Muscle of arm (tissue), 12 donors: ENCODE data around the gene ERBB4. TPM values are rescaled to one million over a fixed set of nuclear protein-coding genes. Genes with fewer than 3 reads are reported as not detected.

Experiments used
- DNase-seq: peaks from one replicate; pipeline ENCODE4 v3.0.0-alpha.2; 2013
- polyA plus RNA-seq, 12 donors: library from polyadenylated mRNA; unstranded; fragments of 120-200 nt; gene quantifications; one replicate each; pipeline ENCODE4 v1.2.1, GENCODE V29; 2013; ENCODE audit not compliant: insufficient read length in 12 of 12

The ERBB4 gene
- polyA plus RNA-seq, 12 donors, result 3.1 to 16.0 (median 10.8) TPM; not detected in 1

DNA sequence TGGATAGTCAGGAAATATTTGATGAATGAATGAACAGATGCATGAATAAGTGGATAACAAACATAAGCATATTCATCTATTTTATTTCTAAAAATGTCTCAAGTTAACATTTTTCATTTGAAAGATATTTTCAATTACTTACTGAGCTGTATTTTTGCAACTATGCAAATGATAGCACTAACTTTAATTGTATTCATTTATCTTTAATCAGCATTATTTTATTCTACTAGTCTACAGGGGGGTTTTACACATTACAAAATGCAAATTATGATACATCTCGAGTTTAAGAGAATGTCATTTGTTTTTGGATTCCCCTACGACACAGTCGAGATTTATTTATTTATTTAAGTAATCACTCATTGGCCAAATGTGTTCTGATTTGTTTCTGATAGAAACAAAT, 530.6 kb downstream of the ERBB4 start:
- DNase-seq, result no peak

DNA sequence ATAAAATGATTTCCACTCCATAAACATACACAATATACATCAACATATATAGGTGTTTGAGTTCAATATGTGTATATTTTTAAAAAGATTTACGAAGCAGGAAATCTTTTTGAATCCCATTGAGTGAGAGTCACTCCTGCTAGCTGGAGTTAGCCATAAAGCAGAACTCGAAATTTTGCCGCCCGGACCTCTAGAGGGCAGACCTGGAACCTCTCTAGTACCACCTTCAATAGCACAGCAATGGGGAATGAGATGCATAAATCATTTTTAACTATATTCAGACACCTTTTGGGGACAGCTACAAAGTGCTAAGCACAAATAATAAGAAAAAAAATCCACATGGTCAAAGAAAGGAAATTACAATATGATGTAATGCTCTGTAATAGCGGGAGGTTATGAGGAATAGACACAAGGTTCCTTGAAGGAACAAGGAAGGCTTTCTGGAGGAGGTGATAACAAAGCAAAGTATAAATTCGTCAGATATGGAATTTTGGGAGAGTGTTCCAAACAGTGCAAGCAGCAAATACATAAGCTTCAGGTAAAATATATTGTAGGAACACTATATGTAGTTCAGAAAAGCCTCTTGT, 533.4 kb downstream of the ERBB4 start:
- DNase-seq, result no peak

DNA sequence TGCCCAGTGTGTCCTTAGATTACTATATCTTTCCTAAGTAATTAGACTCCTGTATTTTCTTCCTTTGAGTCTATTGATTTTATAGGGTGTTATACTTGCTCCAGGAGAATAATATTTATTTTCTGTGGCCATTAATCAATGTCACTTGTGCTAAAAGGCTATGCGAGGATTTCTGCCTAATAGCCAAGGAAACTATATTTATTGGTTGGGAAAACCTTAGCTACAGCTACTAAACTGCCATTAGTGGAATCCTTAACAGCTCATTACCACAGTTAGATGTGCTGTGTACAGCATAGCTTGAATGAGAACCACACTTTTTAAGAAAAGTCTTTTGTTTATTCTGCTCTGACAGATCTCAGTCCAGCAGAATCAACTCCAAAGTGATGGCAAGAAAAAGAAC, 537.3 kb downstream of the ERBB4 start:
- no peak for DNase-seq

DNA sequence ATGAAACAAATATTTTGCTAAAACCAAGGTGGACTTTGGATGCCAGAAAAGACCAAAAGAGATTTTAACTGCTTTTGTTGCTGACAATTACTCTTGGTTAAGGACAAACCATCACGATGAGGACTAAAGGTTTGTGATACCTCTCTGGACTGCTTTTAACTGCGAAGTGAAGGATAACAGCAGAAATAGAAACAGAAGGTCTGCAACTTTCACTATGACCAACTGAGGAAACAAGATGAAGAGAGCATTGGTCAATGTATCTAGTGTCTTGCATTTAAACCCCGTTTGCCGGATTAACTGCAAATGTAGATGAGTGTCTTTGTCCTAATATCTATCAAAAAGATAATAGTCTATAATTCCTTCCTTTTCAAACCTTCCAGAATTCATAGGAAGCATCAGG, 541.7 kb downstream of the ERBB4 start:
- no peak for DNase-seq

DNA sequence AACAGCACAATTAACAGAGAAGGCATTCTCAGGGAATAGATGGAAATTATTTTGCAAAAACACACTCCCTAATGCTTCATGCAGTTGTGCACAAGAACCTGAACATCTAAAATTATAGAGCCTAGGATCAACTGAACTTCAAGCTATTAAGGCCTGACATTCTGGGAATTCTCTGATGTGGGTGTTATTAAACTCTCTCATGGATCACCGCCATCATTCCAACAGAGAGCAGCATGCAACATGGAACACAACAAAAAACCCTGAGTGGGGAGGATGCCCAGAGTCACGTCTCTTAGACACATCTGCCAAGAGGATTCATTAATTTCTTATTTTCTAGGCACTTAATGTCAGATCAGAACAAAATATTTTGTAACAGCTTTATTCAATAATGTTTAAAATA, 543.8 kb downstream of the ERBB4 start:
- DNase-seq, result no peak

DNA sequence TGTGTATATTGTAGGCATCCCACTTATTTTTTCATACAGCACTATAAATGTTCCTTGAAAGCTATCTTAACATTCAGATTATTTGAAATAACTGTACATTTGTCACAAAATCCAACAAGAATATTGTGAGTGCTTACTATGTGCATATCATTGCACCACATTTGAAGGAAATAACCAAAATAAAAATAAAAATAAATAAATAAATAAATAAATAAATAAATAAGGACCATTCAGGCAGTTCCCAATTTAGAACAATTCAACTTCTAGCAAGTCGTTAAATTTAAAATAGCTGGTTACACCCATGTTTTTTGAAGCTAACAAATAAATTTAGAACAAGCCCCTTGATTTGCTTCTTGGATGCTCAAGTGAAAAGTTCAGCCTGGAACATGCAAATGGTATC, 548.3 kb downstream of the ERBB4 start:
- no peak for DNase-seq

DNA sequence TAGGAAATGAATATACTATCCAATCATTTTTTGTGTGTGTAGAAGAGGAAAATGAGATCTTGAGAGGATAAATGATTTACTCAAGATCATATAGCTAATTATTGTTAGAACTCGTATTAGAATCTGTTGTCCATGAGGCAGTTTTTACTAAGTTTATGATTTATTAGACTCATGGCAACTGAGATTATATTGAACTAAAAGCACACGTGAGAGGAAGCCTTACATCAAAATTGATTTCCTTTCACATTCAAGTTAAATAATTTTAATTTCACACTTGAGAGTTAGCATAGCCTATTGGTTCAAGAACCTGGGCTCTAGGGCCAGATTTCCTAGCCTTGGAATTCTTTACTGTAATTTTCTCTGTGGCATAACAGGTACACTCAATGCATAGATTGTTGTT, 552.3 kb downstream of the ERBB4 start:
- DNase-seq, result no peak

DNA sequence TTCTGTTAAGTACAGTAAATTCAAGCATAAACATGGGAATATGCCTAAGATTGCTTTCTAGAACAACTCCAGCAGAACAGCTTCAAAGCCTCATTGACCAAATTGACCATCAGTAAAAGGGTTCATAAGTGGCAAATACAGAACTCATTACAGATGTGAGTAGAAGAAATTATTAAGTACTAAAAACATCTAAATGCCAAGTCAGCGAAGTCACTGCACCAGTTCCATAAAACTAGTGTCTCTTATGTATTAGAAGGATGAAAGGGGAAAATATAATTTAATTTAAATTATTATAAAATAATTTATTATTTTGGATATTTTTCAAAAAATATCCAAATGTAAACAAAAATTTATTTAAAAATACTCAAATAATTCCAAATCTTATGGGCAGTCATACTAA, 553.2 kb downstream of the ERBB4 start:
- no peak for DNase-seq

DNA sequence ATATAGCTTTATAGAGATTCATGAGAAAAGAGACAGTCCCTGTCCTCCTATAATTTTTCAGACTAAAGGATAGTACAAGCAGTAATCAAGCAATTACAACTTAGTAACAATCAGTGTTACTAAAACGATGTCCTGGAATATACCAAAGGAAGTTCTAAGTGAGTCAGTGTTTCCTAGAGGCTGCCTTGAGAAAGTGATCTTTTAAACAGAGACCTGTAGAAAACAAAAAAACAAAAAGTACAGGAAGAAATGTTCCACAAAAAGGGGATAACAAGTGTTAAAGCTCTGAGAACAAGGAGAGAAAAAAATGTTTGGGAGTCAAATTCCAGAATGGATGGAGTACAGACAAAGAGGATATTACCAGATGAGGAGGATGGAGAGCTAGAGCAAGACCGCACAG, 556.4 kb downstream of the ERBB4 start:
- DNase-seq, result no peak

DNA sequence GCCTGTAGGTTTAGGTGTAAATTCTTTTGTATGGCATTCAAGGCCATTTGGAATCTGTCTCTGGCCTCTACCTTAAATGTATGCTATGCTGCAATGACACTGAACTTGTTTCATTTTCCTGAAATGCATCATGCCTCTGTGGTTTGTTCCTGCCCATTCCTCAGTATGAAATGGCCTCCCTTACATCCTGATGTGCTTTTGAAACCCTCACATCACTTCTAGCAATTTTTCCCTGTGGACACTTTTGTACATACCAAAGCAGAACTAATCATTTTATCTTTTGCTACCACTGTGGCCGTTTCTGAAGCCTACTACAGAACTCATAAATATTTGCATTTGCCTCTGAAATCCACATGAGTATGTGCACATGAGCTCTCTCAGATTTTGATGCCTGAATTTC, 557.2 kb downstream of the ERBB4 start:
- DNase-seq, result no peak

DNA sequence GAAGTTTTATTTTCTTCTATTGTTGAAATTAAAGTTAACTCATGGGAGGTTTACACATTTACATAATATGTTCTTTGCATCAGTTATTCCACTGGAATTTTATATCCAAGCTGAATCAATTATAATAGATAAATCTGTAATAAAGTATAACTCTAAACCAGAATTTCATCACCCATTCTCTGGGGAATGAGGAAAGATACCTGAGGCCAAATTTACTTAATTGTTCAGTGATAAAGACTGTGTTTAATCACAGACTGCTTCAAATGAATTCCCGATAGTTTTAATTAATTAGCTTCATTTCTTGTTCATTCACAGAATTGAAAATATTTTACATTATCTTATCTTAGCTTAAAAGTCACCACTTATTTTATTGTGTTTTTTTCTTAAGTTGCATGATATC, 562.5 kb downstream of the ERBB4 start:
- no peak for DNase-seq

DNA sequence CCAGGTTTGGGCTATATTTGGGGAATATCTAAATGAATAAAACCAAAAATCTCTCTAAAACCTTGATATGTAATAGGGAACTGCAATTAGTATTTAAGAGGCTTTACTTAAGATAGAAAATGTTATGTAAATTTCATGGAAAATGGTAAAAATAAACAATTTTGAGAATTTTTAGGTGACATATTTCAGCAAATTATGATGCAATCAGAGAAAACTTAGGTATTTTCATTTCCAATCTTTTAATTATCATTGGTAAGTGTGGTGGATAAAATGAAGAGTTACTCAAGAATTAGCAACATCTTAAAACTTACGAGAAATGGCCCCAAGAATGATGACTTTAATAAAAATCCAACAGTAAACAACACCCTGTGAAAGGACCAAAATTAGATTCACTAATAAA, 571.4 kb downstream of the ERBB4 start:
- DNase-seq, result no peak

DNA sequence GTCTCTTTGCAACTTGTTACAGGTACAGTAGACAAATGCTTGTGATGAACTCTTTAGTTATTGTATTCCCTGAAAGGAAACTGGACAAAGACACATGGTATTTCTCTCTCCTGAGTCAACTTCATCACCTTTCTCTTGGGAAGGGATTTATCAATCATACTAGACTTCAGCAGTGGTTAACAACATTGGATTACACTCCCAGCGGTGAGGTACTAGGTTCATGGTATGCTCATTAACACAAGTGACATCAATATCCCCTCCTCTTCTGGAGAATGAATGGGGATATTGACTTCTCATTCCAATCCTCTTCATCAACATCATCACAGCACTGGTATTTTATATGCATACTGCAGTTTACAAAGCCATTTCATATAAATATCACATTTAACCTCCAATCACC, 574.6 kb downstream of the ERBB4 start:
- no peak for DNase-seq

DNA sequence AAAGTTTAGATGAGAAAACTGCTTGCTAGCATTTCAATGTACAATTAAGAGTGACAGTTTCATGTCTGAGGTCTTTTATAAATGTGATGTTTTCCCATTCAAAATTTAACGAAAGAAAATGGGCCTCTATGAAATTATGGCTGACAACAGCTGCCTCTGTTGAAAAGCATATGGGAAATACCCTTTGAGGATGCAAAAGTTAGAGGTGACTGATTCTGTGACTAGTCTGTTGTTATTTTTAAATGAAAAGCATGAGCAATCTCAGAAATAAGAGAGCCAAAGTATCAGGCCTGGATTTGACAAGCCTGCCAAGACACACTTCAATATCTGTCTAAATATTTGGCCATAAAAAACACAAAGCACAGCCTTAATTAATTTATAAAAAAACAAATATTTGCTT, 580.8 kb downstream of the ERBB4 start:
- no peak for DNase-seq

DNA sequence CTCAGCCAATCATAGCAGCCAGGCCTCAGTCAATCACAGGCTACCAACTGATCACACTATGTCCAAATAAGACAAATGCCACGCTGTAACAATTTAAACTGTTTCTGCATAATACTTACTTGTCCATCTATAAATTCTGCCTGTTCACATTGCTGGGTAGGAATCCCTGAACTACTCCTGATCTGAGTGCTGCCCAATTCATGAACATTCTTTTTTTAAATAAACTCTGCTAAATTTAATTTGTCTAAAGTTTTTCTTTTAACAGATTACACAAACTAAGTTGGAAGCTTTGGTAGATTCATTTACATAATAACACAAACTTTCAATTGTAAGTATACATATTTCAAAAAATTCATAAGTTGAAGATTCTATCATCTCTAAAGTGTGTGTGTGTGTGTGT, 583.0 kb downstream of the ERBB4 start:
- no peak for DNase-seq

DNA sequence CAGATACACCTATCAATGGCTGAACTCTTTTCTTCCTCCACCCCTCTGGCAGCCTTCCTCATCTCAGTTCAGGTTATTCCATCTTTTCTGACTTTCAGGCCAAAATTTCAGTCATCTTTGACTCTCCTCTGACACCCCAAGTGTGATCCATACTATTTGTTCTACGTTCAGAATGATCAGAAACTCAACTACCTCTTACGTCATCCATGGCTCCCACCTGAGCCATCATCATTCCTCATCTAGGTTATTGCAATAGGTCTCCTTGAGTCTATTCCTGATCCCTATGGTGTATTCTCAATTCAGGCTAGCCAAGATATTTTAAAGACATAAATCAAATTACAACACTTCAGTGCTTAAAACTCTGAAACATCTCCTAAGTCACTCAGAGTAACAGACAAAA, 589.7 kb downstream of the ERBB4 start:
- DNase-seq, result no peak

DNA sequence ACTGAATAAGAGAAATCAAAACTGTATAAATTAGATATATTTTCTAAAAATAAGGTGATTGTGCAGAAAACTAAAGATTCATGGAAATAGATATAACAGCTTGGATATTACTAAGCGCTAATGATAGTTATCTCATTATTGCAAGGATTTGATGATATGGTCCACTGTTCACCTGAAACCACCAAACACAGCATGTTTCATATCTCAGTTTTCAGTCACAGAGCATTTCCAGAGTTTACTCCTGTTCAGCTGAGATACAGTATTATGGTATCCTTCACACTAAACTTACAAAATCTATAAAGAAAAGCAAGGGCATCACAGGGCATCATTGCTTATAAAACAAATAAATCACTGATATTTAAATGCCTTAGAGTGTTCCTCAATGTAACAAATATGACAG, 591.6 kb downstream of the ERBB4 start:
- no peak for DNase-seq

DNA sequence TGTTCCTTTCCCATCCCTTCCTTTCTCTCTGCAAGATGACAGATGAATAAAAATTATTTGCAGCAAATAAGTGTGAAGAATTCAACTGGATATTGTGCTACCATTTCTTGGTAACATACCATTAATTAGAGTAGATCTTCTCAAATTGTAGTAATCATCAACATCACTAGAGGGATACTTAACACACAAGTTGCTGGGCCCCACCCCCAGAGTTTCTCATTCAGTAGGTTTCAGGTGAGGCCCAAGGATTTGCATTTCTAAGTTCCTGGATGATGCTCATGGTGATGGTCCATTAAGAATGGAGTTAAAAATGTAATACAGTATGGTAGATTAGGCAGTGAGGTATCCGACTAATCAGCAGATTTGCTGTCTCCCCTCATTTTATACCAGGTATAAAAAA, 594.0 kb downstream of the ERBB4 start:
- DNase-seq, result no peak

DNA sequence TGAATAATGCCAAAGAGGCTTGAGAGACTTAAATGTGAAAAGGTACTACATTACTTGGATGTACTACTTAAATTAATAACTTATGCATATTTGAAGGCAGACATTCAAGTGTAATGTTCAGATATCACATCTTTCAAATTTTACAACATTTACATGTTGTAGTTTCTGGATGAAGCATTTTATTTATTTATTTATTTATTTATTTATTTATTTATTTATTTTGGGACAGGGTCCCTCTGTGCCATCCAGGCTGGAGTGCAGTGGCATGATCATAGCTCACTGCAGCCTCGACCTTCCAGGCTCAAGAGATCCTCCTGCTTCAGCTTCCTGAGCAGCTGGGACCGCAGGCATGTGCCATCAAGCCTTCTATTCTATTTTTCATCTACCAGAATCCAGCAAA, 596.4 kb downstream of the ERBB4 start:
- no peak for DNase-seq

DNA sequence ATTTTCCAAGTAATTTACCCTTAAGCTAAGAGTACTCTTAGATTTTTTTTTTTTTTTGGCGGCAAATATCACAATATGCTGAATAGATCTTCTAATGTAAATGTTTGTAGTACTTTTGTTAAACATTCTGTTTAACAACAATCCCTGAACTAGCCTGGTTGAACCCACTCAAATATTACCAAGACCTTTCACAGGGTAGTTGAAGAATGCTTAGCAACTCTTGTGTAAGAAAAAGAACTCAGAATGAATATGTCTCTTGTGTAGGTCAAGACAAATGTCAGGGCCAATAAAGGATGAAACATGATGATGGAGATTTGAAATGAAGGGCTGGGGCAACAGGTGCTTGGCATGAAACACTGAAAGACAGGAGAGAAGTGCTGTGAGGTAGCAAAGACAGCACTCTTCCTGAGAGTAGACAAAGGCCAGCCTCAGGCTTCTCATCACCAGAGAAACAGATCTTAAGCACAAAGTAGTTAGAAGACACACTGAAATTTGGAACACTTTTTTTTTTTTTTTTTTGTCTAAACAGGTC, 597.3 kb downstream of the ERBB4 start:
- peak; percentile 4 for DNase-seq

DNA sequence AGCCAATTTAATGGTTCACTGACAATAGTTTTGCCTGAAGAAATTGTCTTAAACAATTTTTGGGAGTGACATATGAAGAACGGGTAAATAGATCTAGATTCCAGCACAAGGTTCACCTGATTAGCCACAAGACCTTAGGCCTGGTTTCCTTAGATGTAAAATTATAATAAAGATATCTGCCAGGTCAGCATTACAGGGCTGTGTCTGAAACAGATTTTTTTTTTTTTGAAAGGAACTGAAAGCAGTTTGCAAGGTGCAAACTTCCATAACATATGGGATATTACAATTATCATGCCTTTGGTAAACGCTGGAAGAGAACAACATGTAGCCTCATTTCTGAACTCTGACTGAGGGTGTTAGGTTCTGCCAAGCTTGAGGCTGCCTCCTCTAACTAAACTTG, 599.4 kb downstream of the ERBB4 start:
- DNase-seq, result no peak

DNA sequence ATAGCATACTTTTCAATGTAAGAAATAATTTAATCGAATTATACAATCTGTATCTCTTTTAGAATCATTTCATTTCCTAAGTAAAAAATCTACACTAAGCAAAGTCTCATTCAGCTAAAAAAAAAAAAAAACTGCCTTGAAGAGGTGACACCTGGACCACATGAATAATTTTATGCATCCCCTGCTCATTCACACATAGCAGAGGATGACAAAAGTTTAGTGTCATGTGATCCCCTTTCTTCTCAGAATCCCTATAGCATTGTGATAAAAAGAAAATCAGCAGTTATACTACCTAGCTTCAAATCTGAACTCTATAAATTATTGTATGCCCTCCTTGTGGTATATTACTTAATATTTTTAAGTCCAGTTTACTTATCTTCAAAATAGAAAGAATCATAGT, 603.8 kb downstream of the ERBB4 start:
- no peak for DNase-seq

DNA sequence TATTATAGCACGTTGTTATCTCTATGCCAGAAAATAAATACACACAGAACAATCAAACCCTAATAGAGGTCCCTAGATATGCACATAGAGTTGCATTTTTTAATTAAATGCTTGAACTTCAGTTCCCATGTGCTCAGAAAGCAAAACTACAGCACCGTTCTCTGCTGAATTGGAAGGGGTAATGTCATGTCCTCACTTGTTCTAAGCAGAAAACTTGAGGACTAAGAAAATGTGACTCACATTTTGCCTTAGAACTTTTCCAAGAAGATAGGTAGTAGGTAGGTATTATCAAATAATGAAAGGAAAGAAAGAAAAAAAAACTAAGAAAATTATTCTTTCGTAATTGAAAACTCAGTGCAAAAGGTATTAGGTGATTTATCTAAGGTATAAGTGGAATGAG, 607.3 kb downstream of the ERBB4 start:
- DNase-seq, result no peak

DNA sequence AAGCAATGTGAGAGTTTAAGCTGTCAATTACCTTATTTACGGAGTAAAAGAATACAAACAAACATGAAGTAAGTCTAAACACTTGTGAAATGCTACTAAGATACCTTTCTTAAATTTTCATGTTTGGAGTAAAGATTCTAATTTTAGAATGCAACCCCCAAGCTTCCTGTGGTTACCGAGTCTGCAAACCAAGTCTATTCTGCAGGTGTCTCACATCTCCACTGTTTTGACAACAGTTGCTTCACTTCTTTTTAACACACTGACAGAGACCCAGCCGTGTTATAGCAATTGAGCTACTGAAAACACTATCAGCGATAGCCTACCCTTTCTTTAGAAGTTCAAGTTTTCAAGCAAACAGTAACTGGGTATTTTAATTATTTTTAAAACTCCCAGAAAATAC, 608.3 kb downstream of the ERBB4 start:
- peak; percentile 1 for DNase-seq

DNA sequence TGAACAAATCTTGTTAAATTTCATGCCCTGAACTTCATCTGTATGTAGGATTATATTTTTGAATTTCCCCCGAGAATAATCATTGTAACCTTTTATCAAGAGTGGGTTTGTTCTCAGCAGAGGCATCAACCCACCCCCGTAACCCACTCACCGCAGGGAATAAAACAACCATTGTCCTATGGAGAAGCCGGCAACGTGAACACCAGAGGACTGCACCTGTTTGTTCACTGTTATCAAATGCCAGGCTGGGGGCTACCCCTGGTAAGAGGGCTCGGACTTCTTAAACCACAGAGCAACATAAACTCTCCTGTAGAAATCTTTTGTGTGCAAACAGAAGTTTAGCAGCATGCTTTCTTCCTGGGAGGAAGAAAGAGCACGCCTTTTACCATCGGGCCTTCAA, 610.4 kb downstream of the ERBB4 start:
- no peak for DNase-seq
